Effector CD8-positive, alpha-beta T cell (primary cell): ENCODE measurements around the gene MYLK.

ENCODE experiments used
- DNase-seq: peaks from one replicate; lab custom pipeline; 2025; lab: John Stamatoyannopoulos, UW

Gene MYLK

GRCh38 chr3:123700791-123701722, 183.1 kb downstream of the MYLK start:
- DNase-seq: no peak

GRCh38 chr3:123698813-123699212, 185.3 kb downstream of the MYLK start:
- DNase-seq: no peak

DNA sequence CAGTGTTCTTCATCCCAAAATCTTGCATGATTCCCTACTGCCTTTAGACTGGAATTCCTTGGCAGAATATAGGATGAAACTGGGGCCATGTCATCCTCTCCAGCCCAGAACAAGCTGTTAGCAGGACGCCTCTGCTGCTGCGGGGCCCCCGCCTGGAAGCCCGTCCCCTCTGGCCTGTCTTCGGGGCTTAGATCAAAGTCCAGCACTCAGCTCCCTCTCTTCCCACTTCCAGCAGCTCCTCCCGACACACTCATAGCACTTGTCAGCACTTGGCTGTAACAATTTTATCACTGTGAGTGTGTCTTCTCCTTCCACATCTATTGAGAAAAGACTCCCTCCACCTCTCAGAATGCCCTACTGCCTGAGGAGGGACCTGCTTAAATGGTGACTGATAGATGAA, 187.3 kb downstream of the MYLK start:
- DNase-seq: no peak

GRCh38 chr3:123695731-123696640, 188.1 kb downstream of the MYLK start:
- no peak for DNase-seq

- DNase-seq: no peak
Observed at GRCh38 chr3:123695152-123695551, 189.0 kb downstream of the MYLK start.

GRCh38 chr3:123694366-123695087, 189.6 kb downstream of the MYLK start:
- DNase-seq: no peak

GRCh38 chr3:123693584-123694190, 190.4 kb downstream of the MYLK start:
- no peak for DNase-seq

DNA sequence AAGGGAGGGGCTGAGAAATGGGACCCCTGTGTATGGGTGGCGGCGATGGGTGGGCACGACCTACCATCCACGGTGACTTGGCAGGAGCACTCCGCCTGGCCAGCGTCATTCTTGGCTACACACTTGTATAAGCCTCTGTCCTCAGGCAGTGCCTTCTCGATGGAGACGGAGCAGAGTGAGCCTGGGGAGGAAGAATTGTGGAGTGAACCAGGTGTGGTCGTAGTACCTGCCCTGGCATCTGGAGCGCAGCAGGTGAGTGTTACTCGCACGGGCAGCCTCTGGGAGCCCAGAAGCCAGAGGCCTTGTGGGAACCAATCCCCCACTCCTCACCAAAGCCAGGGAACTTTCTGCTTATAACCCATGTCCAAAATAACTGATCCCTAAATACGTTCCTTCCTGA, 191.5 kb downstream of the MYLK start:
- no peak for DNase-seq

- DNase-seq: no peak
Observed at GRCh38 chr3:123692041-123692440, 192.1 kb downstream of the MYLK start.

DNA sequence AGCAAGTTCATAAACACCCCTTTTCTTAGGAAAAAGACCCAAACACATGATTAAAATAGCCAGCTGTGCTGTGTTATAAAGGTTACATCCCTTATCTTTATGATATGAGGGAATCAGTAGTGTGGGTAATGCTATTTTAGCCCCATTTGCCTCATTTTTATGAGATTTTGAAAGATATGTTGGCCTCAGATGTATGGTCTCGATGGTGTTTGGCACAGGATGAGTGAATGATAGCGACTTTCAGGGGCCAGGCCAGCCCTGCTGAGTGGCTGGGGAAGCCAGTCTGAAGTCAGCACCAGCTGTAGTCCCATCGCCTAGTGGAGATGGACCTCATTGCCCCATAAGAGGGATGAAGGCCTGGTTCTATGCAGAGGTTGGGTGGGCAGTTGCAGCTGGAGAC, 194.3 kb downstream of the MYLK start:
- DNase-seq: no peak

DNA sequence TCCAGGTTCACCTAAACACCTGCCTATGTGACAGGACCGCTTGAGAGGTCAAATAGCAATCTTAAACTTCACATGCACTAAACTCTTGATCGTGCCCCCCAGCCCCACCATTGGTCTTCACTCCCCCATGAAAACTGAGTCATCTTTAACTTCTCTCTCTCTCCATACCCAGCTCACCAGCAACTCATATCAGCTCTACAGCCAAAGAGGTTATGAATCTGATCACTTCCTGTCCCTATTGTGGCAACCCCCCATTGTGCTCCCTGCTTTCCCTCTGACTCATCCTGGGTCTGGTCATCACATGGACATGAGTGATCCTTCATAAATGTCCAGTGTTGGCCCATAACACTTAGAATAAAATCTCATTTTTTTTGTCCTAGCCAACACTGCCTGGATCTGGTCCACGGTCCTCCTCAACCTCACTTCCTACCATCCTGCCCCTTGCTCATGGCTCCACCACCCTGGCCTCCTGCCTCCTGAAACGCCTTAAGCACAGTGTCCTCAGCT, 195.8 kb downstream of the MYLK start:
- no peak for DNase-seq

GRCh38 chr3:123687286-123687685, 196.8 kb downstream of the MYLK start:
- DNase-seq: no peak

- no peak for DNase-seq
Observed at GRCh38 chr3:123686251-123686650, 197.9 kb downstream of the MYLK start.

- DNase-seq: no peak
Observed at GRCh38 chr3:123685780-123686179, 198.4 kb downstream of the MYLK start.

GRCh38 chr3:123684636-123685035, 199.5 kb downstream of the MYLK start:
- no peak for DNase-seq

DNA sequence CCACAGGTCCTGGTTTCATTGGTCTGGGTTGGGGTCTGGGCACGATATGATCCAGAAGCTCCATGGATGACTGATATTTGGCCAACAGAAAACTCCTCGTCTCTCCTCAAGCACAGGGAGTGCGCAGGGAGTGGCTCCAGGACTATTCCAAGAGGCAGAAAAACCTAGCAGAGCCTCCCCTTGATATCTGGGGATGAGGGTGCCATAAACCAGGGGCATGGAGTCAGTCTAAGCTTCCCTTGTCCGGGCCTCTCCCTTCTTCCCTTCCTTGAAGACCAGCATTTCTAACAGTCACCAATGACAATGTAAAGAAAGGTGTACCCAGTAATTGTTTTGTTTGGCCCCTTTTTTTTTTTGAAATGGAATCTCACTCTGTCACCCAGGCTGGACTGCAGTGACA, 199.9 kb downstream of the MYLK start:
- no peak for DNase-seq

- no peak for DNase-seq
Observed at GRCh38 chr3:123683505-123684154, 200.5 kb downstream of the MYLK start.

GRCh38 chr3:123682781-123683504, 201.2 kb downstream of the MYLK start:
- DNase-seq: no peak

GRCh38 chr3:123682302-123682701, 201.8 kb downstream of the MYLK start:
- DNase-seq: no peak

DNA sequence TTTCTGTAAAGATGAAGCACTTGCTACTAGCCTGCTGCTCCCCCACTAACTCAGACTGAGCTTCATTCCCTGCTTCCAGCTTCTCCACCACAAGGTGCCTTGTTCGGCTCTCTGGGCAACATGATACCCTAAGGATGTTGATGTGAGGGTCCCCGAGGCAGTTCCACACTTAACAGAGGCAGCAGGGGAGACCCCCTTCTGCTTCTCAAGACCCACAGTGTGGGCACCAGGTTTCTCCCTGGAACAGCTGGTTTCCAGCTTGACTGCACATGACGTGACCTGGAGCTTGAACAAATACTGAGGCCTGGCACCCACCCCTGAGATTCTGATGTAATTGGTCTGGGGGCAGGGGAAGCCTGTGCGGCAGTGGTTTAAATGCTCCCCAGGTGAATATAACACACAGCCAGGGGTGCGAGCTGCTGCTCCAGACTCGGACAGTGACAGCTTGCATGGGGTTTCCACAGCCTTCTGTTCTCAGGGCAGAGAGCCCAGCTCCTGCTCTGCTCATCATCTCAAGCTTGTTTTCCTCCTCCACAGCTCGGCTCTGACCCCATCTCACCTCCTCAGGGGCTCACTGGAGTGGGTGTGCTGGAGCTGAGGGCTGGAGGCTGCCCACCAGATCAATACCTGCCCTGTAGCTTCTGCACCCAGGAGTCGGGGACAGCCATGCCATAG, 204.3 kb downstream of the MYLK start:
- no peak for DNase-seq
